Left colon (tissue), 2 donors: ENCODE measurements around the gene TMA7. TPM values are rescaled to one million over a fixed set of nuclear protein-coding genes. Genes with fewer than 3 reads are reported as not detected.

Experiments
- ATAC-seq: fragments of 200-7000 bp; cut with Tn5 transposase; one replicate; pipeline ENCODE4 v1.9.1; 2020; ENCODE audit warnings: mild to moderate bottlenecking, moderate library complexity
- DNase-seq, 2 donors: peaks; one replicate each; pipeline ENCODE4 v3.0.0-alpha.2; 2020
- intact Hi-C, 2 donors: fragments of 100-400 bp; cut with DNase I in 1 of 2; cut with micrococcal nuclease in 1 of 2; formaldehyde crosslinking; loops; one replicate each; pipeline versions ENCODE4 v1.11.2 to v1.14.0; 2022; cut with DNase I, micrococcal nuclease
- total RNA-seq, 2 donors: library from RNA; stranded (reverse); fragmentation: NEBNext Ultra II Directional; extraction: Animal tissue kit (Norgen Biotek cat#: 25700); gene quantifications; one replicate each; pipeline ENCODE4 v1.2.1, GENCODE V29; 2021
- donor health status: DM: no; HTN: no; CAD: no.
- donor health status: DM: yes; HTN: yes; CAD: no.

The TMA7 gene
- total RNA-seq, 2 donors from 2014 or later = 165 to 192 TPM

- ATAC-seq = no peak
- DNase-seq = no peak
- intact Hi-C loops = no loop called here
Measured at GRCh38 chr3:48406443-48407431, 33.3 kb upstream of the TMA7 start.

GRCh38 chr3:48407542-48408099 is 32.4 kb upstream of the TMA7 start:
- DNase-seq = no peak
- ATAC-seq = no peak
- intact Hi-C loops = no loop called here

GRCh38 chr3:48408823-48409281 is 31.2 kb upstream of the TMA7 start:
- ATAC-seq (no peak), DNase-seq (peak in 1 of 2 donors; percentile 19)
- intact Hi-C loops = no loop called here

- DNase-seq (peak in 1 of 2 donors; percentile 23), ATAC-seq (no peak)
- intact Hi-C loops = no loop called here
Measured at GRCh38 chr3:48409291-48410201, 30.5 kb upstream of the TMA7 start.

GRCh38 chr3:48410205-48411040 is 29.6 kb upstream of the TMA7 start:
- ATAC-seq (no peak), DNase-seq (no peak)
- intact Hi-C loops = no loop called here

GRCh38 chr3:48411041-48411588 is 28.9 kb upstream of the TMA7 start:
- DNase-seq (no peak), ATAC-seq (no peak)
- intact Hi-C loops = no loop called here

- intact Hi-C loops = no loop called here
- peak in 1 of 2 donors; percentile 8 for DNase-seq
- ATAC-seq = no peak
Measured at GRCh38 chr3:48411606-48412374, 28.3 kb upstream of the TMA7 start.

- intact Hi-C loops = no loop called here
- ATAC-seq = no peak
- DNase-seq = peak; percentile 1 to 9
Measured at GRCh38 chr3:48412375-48413001, 27.6 kb upstream of the TMA7 start.

- DNase-seq = peak in 1 of 2 donors; percentile 18
- intact Hi-C loops = no loop called here
- ATAC-seq = no peak
Measured at GRCh38 chr3:48413086-48413485, 27.0 kb upstream of the TMA7 start.

- intact Hi-C loops = no loop called here
- no peak for ATAC-seq
- no peak for DNase-seq
Measured at GRCh38 chr3:48413611-48414010, 26.4 kb upstream of the TMA7 start.

GRCh38 chr3:48414376-48415250 is 25.4 kb upstream of the TMA7 start:
- DNase-seq (no peak), ATAC-seq (no peak)
- intact Hi-C loops = no loop called here

- ATAC-seq (no peak), DNase-seq (no peak)
- intact Hi-C loops = no loop called here
Measured at GRCh38 chr3:48415251-48415953, 24.7 kb upstream of the TMA7 start.

- intact Hi-C loops = no loop called here
- no peak for ATAC-seq
- no peak for DNase-seq
Measured at GRCh38 chr3:48416091-48416505, 24.0 kb upstream of the TMA7 start.

GRCh38 chr3:48416546-48416945 is 23.5 kb upstream of the TMA7 start:
- ATAC-seq (no peak), DNase-seq (no peak)
- intact Hi-C loops = no loop called here

GRCh38 chr3:48417529-48418108 is 22.4 kb upstream of the TMA7 start:
- DNase-seq (no peak), ATAC-seq (no peak)
- intact Hi-C loops = no loop called here
